ENCODE measurements around the gene RNF133.

- TF ChIP-seq, protein P1, sequence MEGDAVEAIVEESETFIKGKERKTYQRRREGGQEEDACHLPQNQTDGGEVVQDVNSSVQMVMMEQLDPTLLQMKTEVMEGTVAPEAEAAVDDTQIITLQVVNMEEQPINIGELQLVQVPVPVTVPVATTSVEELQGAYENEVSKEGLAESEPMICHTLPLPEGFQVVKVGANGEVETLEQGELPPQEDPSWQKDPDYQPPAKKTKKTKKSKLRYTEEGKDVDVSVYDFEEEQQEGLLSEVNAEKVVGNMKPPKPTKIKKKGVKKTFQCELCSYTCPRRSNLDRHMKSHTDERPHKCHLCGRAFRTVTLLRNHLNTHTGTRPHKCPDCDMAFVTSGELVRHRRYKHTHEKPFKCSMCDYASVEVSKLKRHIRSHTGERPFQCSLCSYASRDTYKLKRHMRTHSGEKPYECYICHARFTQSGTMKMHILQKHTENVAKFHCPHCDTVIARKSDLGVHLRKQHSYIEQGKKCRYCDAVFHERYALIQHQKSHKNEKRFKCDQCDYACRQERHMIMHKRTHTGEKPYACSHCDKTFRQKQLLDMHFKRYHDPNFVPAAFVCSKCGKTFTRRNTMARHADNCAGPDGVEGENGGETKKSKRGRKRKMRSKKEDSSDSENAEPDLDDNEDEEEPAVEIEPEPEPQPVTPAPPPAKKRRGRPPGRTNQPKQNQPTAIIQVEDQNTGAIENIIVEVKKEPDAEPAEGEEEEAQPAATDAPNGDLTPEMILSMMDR (IDR thresholded peaks at IDR 0.05), result no peak
- TF ChIP-seq POLR2AphosphoS5 (IDR thresholded peaks at IDR 0.05) (no peak), EP300 (IDR thresholded peaks at IDR 0.05) (no peak)
Observed at GRCh38 chr7:122727759-122728158, 28.8 kb upstream of the RNF133 start.
